HepG2 (cell line): ENCODE data around the gene MCRIP2. TPM values are rescaled to one million over a fixed set of nuclear protein-coding genes. Genes with fewer than 3 reads are reported as not detected.

ENCODE experiments used
- ATF1 ChIP-seq: IDR thresholded peaks from 2 replicates; pipeline ENCODE4 v1.6.1; 2016; ENCODE audit warnings: mild to moderate bottlenecking, control low read depth
- HIVEP1 ChIP-seq: sonication (generic); formaldehyde crosslinking; IDR thresholded peaks from 2 replicates; pipeline ENCODE4 v1.4.0; 2020; ENCODE audit warnings: mild to moderate bottlenecking, missing genetic modification reagents
- HMGXB3 ChIP-seq: sonication (generic); formaldehyde crosslinking; IDR thresholded peaks from 2 replicates; pipeline ENCODE4 v1.4.0; 2020; ENCODE audit warnings: missing genetic modification reagents, borderline replicate concordance
- IRF1 ChIP-seq: sonication (generic); formaldehyde crosslinking; IDR thresholded peaks from 2 replicates; pipeline ENCODE4 v1.4.0; 2020; ENCODE audit warnings: low read depth, mild to moderate bottlenecking, missing genetic modification reagents
- IRF9 ChIP-seq: sonication (generic); formaldehyde crosslinking; IDR thresholded peaks from 2 replicates; pipeline ENCODE4 v1.8.0; 2022; ENCODE audit warnings: missing genetic modification reagents, mild to moderate bottlenecking, borderline replicate concordance
- KLF12 ChIP-seq: sonication (generic); formaldehyde crosslinking; IDR thresholded peaks from 2 replicates; pipeline ENCODE4 v1.4.0; 2020; ENCODE audit warnings: missing genetic modification reagents, borderline replicate concordance
- MBD4 ChIP-seq: IDR thresholded peaks from 2 replicates; pipeline ENCODE4 v1.6.1; 2012; ENCODE audit warnings: low read length, inconsistent platforms, borderline replicate concordance
- MYC ChIP-seq: sonication (generic); formaldehyde crosslinking; IDR thresholded peaks from 2 replicates; pipeline ENCODE4 v1.9.0; 2021; ENCODE audit warnings: missing genetic modification reagents, borderline replicate concordance
- NCOA5 ChIP-seq: sonication (generic); formaldehyde crosslinking; IDR thresholded peaks from 2 replicates; pipeline ENCODE4 v1.4.0; 2020; ENCODE audit warnings: missing genetic modification reagents
- PREB ChIP-seq: sonication (generic); formaldehyde crosslinking; IDR thresholded peaks from 2 replicates; pipeline ENCODE4 v1.4.0; 2020; ENCODE audit warnings: missing genetic modification reagents
- SP140L ChIP-seq: sonication (generic); formaldehyde crosslinking; IDR thresholded peaks from 2 replicates; pipeline ENCODE4 v1.4.0; 2020; ENCODE audit warnings: missing genetic modification reagents, borderline replicate concordance
- SP4 ChIP-seq: sonication (generic); formaldehyde crosslinking; IDR thresholded peaks from 2 replicates; pipeline ENCODE4 v1.8.1; 2023; ENCODE audit warnings: mild to moderate bottlenecking, missing genetic modification reagents
- TARDBP ChIP-seq: sonication (generic); formaldehyde crosslinking; IDR thresholded peaks from 2 replicates; pipeline ENCODE4 v1.8.0; 2022; ENCODE audit warnings: mild to moderate bottlenecking, missing genetic modification reagents
- TCF7L2 ChIP-seq: IDR thresholded peaks from 2 replicates; pipeline ENCODE4 v1.6.1; 2011; ENCODE audit warnings: mild to moderate bottlenecking, low read depth, low read length, moderate library complexity
- TERF1 ChIP-seq: sonication (generic); formaldehyde crosslinking; IDR thresholded peaks from 2 replicates; pipeline ENCODE4 v1.8.0; 2022; ENCODE audit warnings: mild to moderate bottlenecking, missing genetic modification reagents, moderate library complexity
- THAP11 ChIP-seq: IDR thresholded peaks from 2 replicates; pipeline ENCODE4 v1.6.1; 2016; ENCODE audit warnings: missing biosample characterization, missing genetic modification reagents
- ZBTB7B ChIP-seq: sonication (generic); formaldehyde crosslinking; IDR thresholded peaks from 2 replicates; pipeline ENCODE4 v1.4.0; 2020; ENCODE audit warnings: missing genetic modification reagents
- ZMYM2 ChIP-seq: sonication (generic); formaldehyde crosslinking; IDR thresholded peaks from 2 replicates; pipeline ENCODE4 v1.8.0; 2022; ENCODE audit warnings: mild to moderate bottlenecking, missing genetic modification reagents
- ZNF136 ChIP-seq: sonication (generic); formaldehyde crosslinking; IDR thresholded peaks from 2 replicates; pipeline ENCODE4 v1.8.1; 2022; ENCODE audit warnings: low read depth, mild to moderate bottlenecking, moderate library complexity, missing genetic modification reagents
- ZNF232 ChIP-seq: sonication (generic); formaldehyde crosslinking; IDR thresholded peaks from 2 replicates; pipeline ENCODE4 v1.4.0; 2020; ENCODE audit warnings: missing genetic modification reagents, borderline replicate concordance
- ZNF644 ChIP-seq: IDR thresholded peaks from 2 replicates; pipeline ENCODE4 v1.6.1; 2016; ENCODE audit warnings: low read depth
- polyA plus RNA-seq, 8 experiments: library from polyadenylated mRNA; depleted of rRNA in 3 of 8; stranded (reverse) in 7 of 8; unstranded in 1 of 8; fragments of >200 nt; fragmentation: Illumina TruSeq in 4 of 8; extraction: Trizol in 4 of 8; gene quantifications; 2 replicates each; pipeline versions ENCODE4 v1.2.1 to v1.2.3, GENCODE V29; 2011 to 2016; ENCODE audit warnings: low read depth in 4 of 8, missing spikeins in 1 of 8, mixed read lengths in 1 of 8; ENCODE audit not compliant: insufficient read depth in 1 of 8
- total RNA-seq, 5 experiments: library from RNA; depleted of rRNA; stranded (reverse); fragments of >200 nt; fragmentation: Illumina TruSeq; extraction: Trizol; gene quantifications; 2 replicates each; pipeline ENCODE4 v1.2.3, GENCODE V29; 2016; ENCODE audit warnings: low read depth in 1 of 5

MCRIP2 gene
- total and polyA plus RNA-seq, 2 of the 13 experiments (the other 11 are each of a cell fraction or from before 2014, with no cell fraction given) = 39.6 to 76.7 TPM

GRCh38 chr16:642189-643049, 791 bp downstream of the MCRIP2 start (continued):
- peak; percentile 90 for TF ChIP-seq MYC
- TF ChIP-seq SP140L (CRISPR knock-in tag) = no peak
- TF ChIP-seq IRF9 (CRISPR knock-in tag) = no peak
- no peak for TF ChIP-seq ATF1 (CRISPR knock-in tag)
- TF ChIP-seq TCF7L2 = no peak
- no peak for TF ChIP-seq NCOA5 (CRISPR knock-in tag)
- 0 out of 2 replicates have a peak, but pooled peaks have one; percentile 36 for TF ChIP-seq ZNF232 (CRISPR knock-in tag)
- no peak for TF ChIP-seq SP4
- TF ChIP-seq IRF1 (CRISPR knock-in tag) = 0 out of 2 replicates have a peak, but pooled peaks have one; percentile 54
- peak; percentile 55; the same call in 1 of the 2 replicates for TF ChIP-seq TARDBP
- TF ChIP-seq PREB = 0 out of 2 replicates have a peak, but pooled peaks have one; percentile 28
- TF ChIP-seq ZNF136 = no peak
- peak; percentile 58; the same call in 1 of the 2 replicates for TF ChIP-seq ZBTB7B
- TF ChIP-seq THAP11 (CRISPR knock-in tag) = peak; percentile 61; the same call in 1 of the 2 replicates
- peak; percentile 67 for TF ChIP-seq HIVEP1 (CRISPR knock-in tag)
- no peak for TF ChIP-seq HMGXB3 (CRISPR knock-in tag)
- TF ChIP-seq TERF1 (CRISPR knock-in tag) = no peak
- no peak for TF ChIP-seq MBD4
- TF ChIP-seq KLF12 = 0 out of 2 replicates have a peak, but pooled peaks have one; percentile 25
- TF ChIP-seq ZMYM2 (CRISPR knock-in tag) = no peak
- TF ChIP-seq ZNF644 (CRISPR knock-in tag) = no peak
